Ovary (tissue), 9 donors: ENCODE data around the gene TMIE. TPM values are rescaled to one million over a fixed set of nuclear protein-coding genes. Genes with fewer than 3 reads are reported as not detected.

Experiments
- DNase-seq, 5 donors: peaks; one replicate each; pipeline ENCODE4 v3.0.0-alpha.2; 2019 to 2020
- H3K27ac ChIP-seq, 2 donors: fragments of 200-600 bp; one replicate each; pipeline versions ENCODE4 v1.5.1 to v1.8.0; 2019 to 2022
- H3K27me3 ChIP-seq: fragments of 200-600 bp; one replicate; pipeline ENCODE4 v1.8.0; 2022
- H3K36me3 ChIP-seq: fragments of 200-600 bp; sonication (generic); one replicate; pipeline ENCODE4 v1.5.1; 2019
- H3K4me1 ChIP-seq: one replicate; pipeline ENCODE4 v1.8.1; 2013; ENCODE audit warnings: mild to moderate bottlenecking, moderate library complexity; ENCODE audit not compliant: insufficient read depth
- H3K4me3 ChIP-seq: fragments of 200-600 bp; sonication (generic); one replicate; pipeline ENCODE4 v1.5.1; 2017
- H3K9me3 ChIP-seq, 2 donors: fragments of 200-600 bp in 1 of 2; sonication (generic) in 1 of 2; one replicate each; pipeline versions ENCODE4 v1.5.1 to v1.8.1; 2013 to 2019; ENCODE audit warnings: mild to moderate bottlenecking in 1 of 2, moderate library complexity in 1 of 2
- CTCF ChIP-seq, 3 donors: fragments of 450-650 bp in 2 of 3; fragments of 200-600 bp in 1 of 3; IDR thresholded peaks; one replicate each; pipeline versions ENCODE4 v1.5.1 to v1.8.0; 2016 to 2022; ENCODE audit warnings: antibody characterized with exemption in 3 of 3, mild to moderate bottlenecking in 1 of 3
- EP300 ChIP-seq: sonication (generic); formaldehyde crosslinking; IDR thresholded peaks from one replicate; pipeline ENCODE4 v1.6.1; 2017; ENCODE audit warnings: antibody characterized with exemption
- POLR2A ChIP-seq: fragments of 450-650 bp; IDR thresholded peaks from one replicate; pipeline ENCODE4 v1.6.1; 2017; ENCODE audit warnings: antibody characterized with exemption, mild to moderate bottlenecking, moderate library complexity
- WGBS, 3 donors: extraction: QIAGEN DNeasy Blood & Tissue Kit in 1 of 3; methylation state at CpG; one replicate each; pipeline versions ENCODE4 v1.1.5 to v1.1.7; 2013 to 2017; 5-methylcytosine and 5-hydroxymethylcytosine counted together
- intact Hi-C, 4 donors: fragments of 100-400 bp; cut with DNase I; formaldehyde crosslinking; loops; one replicate each; pipeline versions ENCODE4 v1.11.0 to v1.15.1; 2022 to 2023
- polyA plus RNA-seq, 2 donors: library from polyadenylated mRNA; stranded (reverse); fragments of 200-250 nt in 1 of 2; fragments of 350-450 nt in 1 of 2; fragmentation: Illumina TruSeq in 1 of 2; extraction: RNeasy Lipid Tissue Mini Kit (QIAGEN cat#74804) in 1 of 2; gene quantifications; one replicate each; pipeline ENCODE4 v1.2.3, GENCODE V29; 2013 to 2014
- total RNA-seq, 7 donors: library from RNA; depleted of rRNA in 2 of 7; stranded (reverse); fragments of >200 nt in 2 of 7; fragmentation: NEBNext Ultra II Directional in 3 of 7; extraction: Animal tissue kit (Norgen Biotek cat#: 25700) in 3 of 7; gene quantifications; one replicate each; pipeline versions ENCODE4 v1.1.0 to v1.2.4, GENCODE V29; 2016 to 2023
- donor health status: DM: no; HTN: no; CAD: no; lungs with moderate emphysema.
- donor health status: DM: no; HTN: no; CAD: no.
- donor health status: Bipolar disorder and iron deficiency.
- donor health status: DM: yes; HTN: yes; CAD: no.
- donor health status: DM: no; HTN: no; CAD: no.
- donor health status: DM: yes; HTN: yes; CAD: no.

Gene TMIE
- total and polyA plus RNA-seq, 9 donors, result 0.40 to 2.4 (median 1.0) TPM; not detected in 1

- Histone ChIP-seq H3K9me3 (no peaks in the 10 kb centered on the region), H3K27ac (no peak overlapping the region), H3K36me3 (no peaks in the 10 kb centered on the region), H3K4me1 (no peaks in the 10 kb centered on the region), H3K4me3 (no peak overlapping the region), H3K27me3 (no peaks in the 10 kb centered on the region)
- no peak for DNase-seq
- WGBS, 3 donors, result 85 to 92% (median 92%) methylated on average over 9 of the region's 9 CpGs
- intact Hi-C loops, result no loop called here
- no peak for TF ChIP-seq POLR2A
These were observed 15.7 kb upstream of the TMIE start for GRCh38 chr3:46685446-46685845.

GRCh38 chr3:46690798-46691197, 10.4 kb upstream of the TMIE start:
- intact Hi-C loops, result no loop called here
- no peak for DNase-seq
- no peak overlapping the region for H3K27ac ChIP-seq
- H3K27me3 ChIP-seq, result no peaks in the 10 kb centered on the region
- no peaks in the 10 kb centered on the region for H3K36me3 ChIP-seq
- 77 to 81% (median 78%) methylated on average over 5 of the region's 5 CpGs for WGBS, 3 donors
- no peaks in the 10 kb centered on the region for H3K9me3 ChIP-seq
- TF ChIP-seq EP300, result no peak
- no peak for TF ChIP-seq POLR2A
- TF ChIP-seq CTCF (IDR thresholded peaks at IDR 0.05), result no peak
- H3K4me3 ChIP-seq, result no peak overlapping the region
- H3K4me1 ChIP-seq, result peaks cover 14% of the 10 kb centered on the region

GRCh38 chr3:46692566-46692990, 8.6 kb upstream of the TMIE start:
- no peak for TF ChIP-seq CTCF (IDR thresholded peaks at IDR 0.05)
- TF ChIP-seq POLR2A, result no peak
- no peak for TF ChIP-seq EP300
- peak overlapping the region; percentile 38 for H3K4me3 ChIP-seq
- H3K9me3 ChIP-seq, result no peaks in the 10 kb centered on the region
- H3K27ac ChIP-seq, result no peak overlapping the region
- peak in 4 of 5 donors; percentile 26 to 48 (median 40) for DNase-seq
- intact Hi-C loops, result no loop called here
- 60 to 71% (median 67%) methylated on average over 11 of the region's 11 CpGs for WGBS, 3 donors
- peaks cover 25% of the 10 kb centered on the region for H3K4me1 ChIP-seq
- H3K36me3 ChIP-seq, result no peaks in the 10 kb centered on the region
- H3K27me3 ChIP-seq, result no peaks in the 10 kb centered on the region

- no peaks in the 10 kb centered on the region for H3K9me3 ChIP-seq
- peak within 1 kb of the TSS; percentile 73 to 76 for H3K27ac ChIP-seq
- no peak for TF ChIP-seq EP300
- no peak for TF ChIP-seq CTCF (IDR thresholded peaks at IDR 0.05)
- no peak for TF ChIP-seq POLR2A
- no peaks in the 10 kb centered on the region for H3K27me3 ChIP-seq
- peaks cover 25% of the 10 kb centered on the region for H3K4me1 ChIP-seq
- no peaks in the 10 kb centered on the region for H3K36me3 ChIP-seq
- peak; percentile 50 to 68 (median 67) for DNase-seq
- peak within 1 kb of the TSS; percentile 38 for H3K4me3 ChIP-seq
- 1 to 4% (median 3%) methylated on average over 28 to 71 of the region's 71 CpGs for WGBS, 3 donors
- intact Hi-C loops, result no loop called here
These were observed 7.9 kb upstream of the TMIE start, which contains the start of gene ALS2CL for GRCh38 chr3:46693038-46693891. TSS of gene ALS2CL (minus strand) at chr3:46693679. CDS start at chr3:46689440, 4,239 bp downstream.

GRCh38 chr3:46693892-46694226, 7.3 kb upstream of the TMIE start:
- TF ChIP-seq EP300, result no peak
- 16 to 27% (median 17%) methylated on average over 12 to 30 of the region's 30 CpGs for WGBS, 3 donors
- no peaks in the 10 kb centered on the region for H3K27me3 ChIP-seq
- no peaks in the 10 kb centered on the region for H3K9me3 ChIP-seq
- DNase-seq, result no peak
- H3K4me3 ChIP-seq, result peak overlapping the region; percentile 38
- no peaks in the 10 kb centered on the region for H3K36me3 ChIP-seq
- H3K4me1 ChIP-seq, result peaks cover 25% of the 10 kb centered on the region
- intact Hi-C loops, result no loop called here
- H3K27ac ChIP-seq, result peak overlapping the region; percentile 73 to 76
